GM21381 (cell line): ENCODE results near the gene KCNRG.
"Not testable (repeated sequence)": the region's sequence is repeated elsewhere in the genome, so short reads cannot be mapped to it uniquely, and the experiment has no call there.

Source experiments
- ATAC-seq: cut with Tn5 transposase; IDR thresholded peaks from one replicate; pipeline ENCODE4 v1.9.1; 2021; ENCODE audit warnings: mild to moderate bottlenecking, moderate library complexity; ENCODE audit not compliant: unreplicated experiment

Gene KCNRG

GRCh38 chr13:50011461-50011860, 3.8 kb upstream of the KCNRG start:
- no peak for ATAC-seq

GRCh38 chr13:50012396-50013169, 2.7 kb upstream of the KCNRG start:
- no peak for ATAC-seq

- no peak for ATAC-seq
Observed at GRCh38 chr13:50014386-50014785, 858 bp upstream of the KCNRG start.

GRCh38 chr13:50015750-50016149, 506 bp downstream of the KCNRG start:
- ATAC-seq: no peak

- no peak for ATAC-seq
Observed at GRCh38 chr13:50016444-50016843, 1.2 kb downstream of the KCNRG start.

- no peak for ATAC-seq
Observed at GRCh38 chr13:50017819-50018218, 2.6 kb downstream of the KCNRG start.

- ATAC-seq: no peak
Observed at GRCh38 chr13:50025436-50025835, 10.2 kb downstream of the KCNRG start.

GRCh38 chr13:50026788-50027473, 11.7 kb downstream of the KCNRG start:
- peak; percentile 99 for ATAC-seq

GRCh38 chr13:50030315-50030714, 15.1 kb downstream of the KCNRG start:
- no peak for ATAC-seq

GRCh38 chr13:50033725-50034124, 18.5 kb downstream of the KCNRG start:
- no peak for ATAC-seq

GRCh38 chr13:50037788-50038187, 22.5 kb downstream of the KCNRG start:
- no peak for ATAC-seq

GRCh38 chr13:50038266-50038665, 23.0 kb downstream of the KCNRG start:
- no peak for ATAC-seq

- no peak for ATAC-seq
Observed at GRCh38 chr13:50052478-50052877, 37.2 kb downstream of the KCNRG start.

- ATAC-seq: no peak
Observed at GRCh38 chr13:50053844-50054243, 38.6 kb downstream of the KCNRG start.

GRCh38 chr13:50055454-50055853, 40.2 kb downstream of the KCNRG start:
- ATAC-seq: no peak

GRCh38 chr13:50060718-50061117, 45.5 kb downstream of the KCNRG start:
- no peak for ATAC-seq

- ATAC-seq: not testable (repeated sequence)
Observed at GRCh38 chr13:50062336-50062735, 47.1 kb downstream of the KCNRG start.

GRCh38 chr13:50065712-50066111, 50.5 kb downstream of the KCNRG start:
- no peak for ATAC-seq

GRCh38 chr13:50068508-50068907, 53.3 kb downstream of the KCNRG start:
- no peak for ATAC-seq

GRCh38 chr13:50069261-50069660, 54.0 kb downstream of the KCNRG start:
- no peak for ATAC-seq

GRCh38 chr13:50070186-50070585, 54.9 kb downstream of the KCNRG start:
- no peak for ATAC-seq
